K562 (cell line): ENCODE data around the gene COL7A1. TPM values are rescaled to one million over a fixed set of nuclear protein-coding genes. Genes with fewer than 3 reads are reported as not detected.

Experiments
- ATAC-seq: fragments of 200-7000 bp; cut with Tn5 transposase; 3 replicates; pipeline ENCODE4 v1.9.1; 2020; ENCODE audit warnings: moderate library complexity
- BruUV-seq: library from RNA; stranded (reverse); fragments of 400-500 nt; replicated peaks from 2 replicates; lab custom pipeline; 2021; lab: Mats Ljungman, UMichigan
- CTCF ChIA-PET: fragments of 300-600 bp; formaldehyde crosslinking; extraction: SDS; loops from one replicate; lab custom pipeline; 2021; ENCODE audit warnings: low intra/inter-chr PET ratio; lab: Yijun Ruan, JAX
- POLR2A ChIA-PET: fragments of 300-600, 350-650 bp; sonication (Branson Sonifier 250); formaldehyde crosslinking; extraction: SDS; loops from one replicate; lab custom pipeline; 2021; ENCODE audit warnings: antibody characterized with exemption, inconsistent platforms; lab: Yijun Ruan, JAX
- DNase-seq, 4 experiments: peaks; one replicate each; pipeline versions ENCODE4 v3.0.0 to v3.0.0-alpha.2; 2011 to 2018; ENCODE audit warnings: low spot score in 3 of 4, mixed read lengths in 3 of 4; ENCODE audit errors: extremely low read depth in 1 of 4
- FAIRE-seq: peaks from 2 replicates; lab custom pipeline; 2011; peaks lifted over from hg19 to GRCh38; lab: Jason Lieb, UNC
- H2AFZ ChIP-seq: 2 replicates; pipeline ENCODE4 v1.6.0; 2011; ENCODE audit warnings: low read depth, low read length, control low read depth, inconsistent platforms
- H3K27ac ChIP-seq: fragments of 200-600 bp; 3 replicates; pipeline ENCODE4 v1.8.0; 2011; ENCODE audit warnings: low read depth, mild to moderate bottlenecking, control low read depth, inconsistent platforms, low read length, moderate library complexity, mixed read lengths; ENCODE audit errors: extremely low read depth
- H3K27me3 ChIP-seq, 2 experiments: fragments of 300-600 bp in 1 of 2; 2 replicates in 1 of 2; 3 replicates in 1 of 2; pipeline versions ENCODE4 v1.6.0 to v1.8.0; 2011; ENCODE audit warnings: inconsistent platforms in 2 of 2, low read length in 2 of 2, mild to moderate bottlenecking in 1 of 2, mixed read lengths in 1 of 2, moderate library complexity in 1 of 2; ENCODE audit not compliant: control insufficient read depth in 2 of 2, insufficient read depth in 2 of 2
- H3K36me3 ChIP-seq: fragments of 300-600 bp; 3 replicates; pipeline ENCODE4 v1.8.0; 2011; ENCODE audit warnings: mild to moderate bottlenecking, low read length, inconsistent platforms; ENCODE audit not compliant: control insufficient read depth, insufficient read depth
- H3K4me1 ChIP-seq, 2 experiments: fragments of 200-600 bp in 1 of 2; replicated peaks in 1 of 2; 2 replicates in 1 of 2; 3 replicates in 1 of 2; pipeline versions ENCODE4 v1.5.1 to v1.8.0; 2011; ENCODE audit warnings: inconsistent platforms in 2 of 2, low read length in 2 of 2, mild to moderate bottlenecking in 1 of 2, mixed read lengths in 1 of 2, moderate library complexity in 1 of 2; ENCODE audit not compliant: control insufficient read depth in 2 of 2, insufficient read depth in 2 of 2
- H3K4me2 ChIP-seq: 2 replicates; pipeline ENCODE4 v1.6.1; 2011; ENCODE audit warnings: low read length, control low read depth, inconsistent platforms, mixed read lengths; ENCODE audit not compliant: insufficient read depth
- H3K4me3 ChIP-seq: fragments of 200-600 bp; sonication (generic), shearing (Covaris generic); 2 replicates; pipeline ENCODE4 v1.5.1; 2016; ENCODE audit warnings: control low read depth, inconsistent platforms
- H3K79me2 ChIP-seq: fragments of 200-600 bp; 3 replicates; pipeline ENCODE4 v1.8.0; 2011; ENCODE audit warnings: low read length, inconsistent platforms; ENCODE audit not compliant: control insufficient read depth, insufficient read depth
- H3K9ac ChIP-seq, 2 experiments: 2 replicates each; pipeline versions ENCODE4 v1.6.0 to v1.6.1; 2011; ENCODE audit warnings: low read depth in 2 of 2, low read length in 2 of 2, control low read depth in 1 of 2, inconsistent platforms in 1 of 2, mild to moderate bottlenecking in 1 of 2, mixed read lengths in 1 of 2; ENCODE audit not compliant: insufficient read depth in 1 of 2
- H3K9me1 ChIP-seq: one replicate; pipeline ENCODE4 v1.6.0; 2011; ENCODE audit warnings: inconsistent platforms, mild to moderate bottlenecking, low read length, moderate library complexity; ENCODE audit not compliant: control insufficient read depth, insufficient read depth
- H3K9me3 ChIP-seq: replicated peaks from 2 replicates; pipeline ENCODE4 v1.5.1; 2011; ENCODE audit warnings: low read depth, low read length, inconsistent platforms; ENCODE audit not compliant: control insufficient read depth, insufficient read depth
- H4K20me1 ChIP-seq: replicated peaks from 2 replicates; pipeline ENCODE4 v1.6.1; 2011; ENCODE audit warnings: low read length, inconsistent platforms, mixed read lengths; ENCODE audit not compliant: control insufficient read depth, insufficient read depth
- ADNP ChIP-seq: fragments of 200-800 bp; sonication (Bioruptor generic); IDR thresholded peaks from 2 replicates; pipeline ENCODE4 v1.6.1; 2016; ENCODE audit warnings: missing genetic modification characterization, missing compliant biosample characterization
- BCOR ChIP-seq: fragments of 450-650 bp; IDR thresholded peaks from 2 replicates; pipeline ENCODE4 v1.6.1; 2016
- CHD1 ChIP-seq: fragments of 200-600 bp; sonication (generic); IDR thresholded peaks from one replicate; pipeline ENCODE4 v1.6.1; 2012; ENCODE audit warnings: mild to moderate bottlenecking, moderate library complexity, low read length, inconsistent platforms
- FOXA3 ChIP-seq, 2 experiments: fragments of 450-650 bp in 1 of 2; sonication (generic) in 1 of 2; formaldehyde crosslinking; IDR thresholded peaks in 1 of 2; conservative IDR thresholded peaks in 1 of 2; 2 replicates each; pipeline versions ENCODE4 v1.4.0 to v1.8.0; 2020 to 2022; ENCODE audit warnings: mild to moderate bottlenecking in 2 of 2, missing genetic modification reagents in 1 of 2
- FOXJ3 ChIP-seq: sonication (generic); formaldehyde crosslinking; IDR thresholded peaks from 2 replicates; pipeline ENCODE4 v1.4.0; 2020; ENCODE audit warnings: mild to moderate bottlenecking, missing genetic modification reagents
- GABPA ChIP-seq: fragments of 200-800 bp; sonication (Bioruptor generic); conservative IDR thresholded peaks from 2 replicates; pipeline ENCODE4 v1.6.1; 2016; ENCODE audit warnings: low read depth, missing genetic modification characterization, missing compliant biosample characterization
- KDM1A ChIP-seq, 2 experiments: fragments of 450-650 bp; IDR thresholded peaks; 2 replicates each; pipeline ENCODE4 v1.6.1; 2016; ENCODE audit warnings: mild to moderate bottlenecking in 2 of 2
- KDM5B ChIP-seq: fragments of 200-600 bp; sonication (generic); IDR thresholded peaks from 2 replicates; pipeline ENCODE4 v1.6.1; 2012; ENCODE audit warnings: low read depth, mild to moderate bottlenecking, moderate library complexity, low read length, control low read depth, inconsistent platforms; ENCODE audit not compliant: insufficient replicate concordance
- KHSRP ChIP-seq: fragments of 450-650 bp; IDR thresholded peaks from 2 replicates; pipeline ENCODE4 v1.6.1; 2017
- MAZ ChIP-seq, 2 experiments: fragments of 450-650 bp in 1 of 2; sonication (generic) in 1 of 2; formaldehyde crosslinking; IDR thresholded peaks in 1 of 2; conservative IDR thresholded peaks in 1 of 2; 2 replicates each; pipeline versions ENCODE4 v1.4.0 to v1.5.0; 2020; ENCODE audit warnings: mild to moderate bottlenecking in 1 of 2, missing genetic modification reagents in 1 of 2
- NR2F6 ChIP-seq: fragments of 450-650 bp; formaldehyde crosslinking; IDR thresholded peaks from 2 replicates; pipeline ENCODE4 v1.4.0; 2020; ENCODE audit warnings: mild to moderate bottlenecking
- PHF8 ChIP-seq: fragments of 200-600 bp; sonication (generic); IDR thresholded peaks from 2 replicates; pipeline ENCODE4 v1.6.1; 2012; ENCODE audit warnings: mixed run types, mild to moderate bottlenecking, inconsistent platforms, low read length, moderate library complexity, borderline replicate concordance
- RBM25 ChIP-seq: fragments of 200-400 bp; formaldehyde crosslinking; IDR thresholded peaks from 2 replicates; pipeline ENCODE4 v1.6.1; 2018; ENCODE audit warnings: low read length, low read depth, moderate library complexity; ENCODE audit not compliant: severe bottlenecking
- RNF2 ChIP-seq: sonication (generic); IDR thresholded peaks from 2 replicates; pipeline ENCODE4 v1.6.1; 2016
- SMARCA5 ChIP-seq: fragments of 450-650 bp; IDR thresholded peaks from 2 replicates; pipeline ENCODE4 v1.6.1; 2016
- ZBTB1 ChIP-seq: sonication (generic); formaldehyde crosslinking; IDR thresholded peaks from 2 replicates; pipeline ENCODE4 v1.8.1; 2023; ENCODE audit warnings: missing genetic modification reagents, low read depth, mild to moderate bottlenecking, borderline replicate concordance
- ZBTB7A ChIP-seq: IDR thresholded peaks from 2 replicates; pipeline ENCODE4 v1.6.1; 2011; ENCODE audit warnings: low read depth, mild to moderate bottlenecking, low read length, moderate library complexity, borderline replicate concordance; ENCODE audit not compliant: control insufficient read depth
- ZFP36 ChIP-seq: fragments of 150-350 bp; IDR thresholded peaks from 2 replicates; pipeline ENCODE4 v1.6.1; 2018; ENCODE audit warnings: low read length, low read depth; ENCODE audit not compliant: partially characterized antibody
- ZNF583 ChIP-seq: fragments of 250-450 bp; sonication (Bioruptor Pico); IDR thresholded peaks from 2 replicates; pipeline ENCODE4 v1.4.0; 2020
- WGBS: fragments of 100-300 bp; shearing (Covaris generic); methylation state at CpG from one replicate; pipeline ENCODE4 v1.1.6; 2016; ENCODE audit warnings: low coverage, mixed read lengths; ENCODE audit not compliant: insufficient coverage; ENCODE audit errors: missing lambda C conversion rate; 5-methylcytosine and 5-hydroxymethylcytosine counted together
- in situ Hi-C: fragments of 300-500 bp; cut with MboI; formaldehyde crosslinking; loops from 4 replicates; pipeline ENCODE4 v1.15.0; 2018; ENCODE audit warnings: inconsistent platforms, mixed read lengths
- intact Hi-C: fragments of 100-400 bp; cut with micrococcal nuclease; formaldehyde crosslinking; loops from 2 replicates; pipeline ENCODE4 v1.14.2; 2022
- polyA plus RNA-seq, 8 experiments: library from polyadenylated mRNA; depleted of rRNA in 4 of 8; stranded (reverse) in 5 of 8; unstranded in 3 of 8; fragments of >200 nt; fragmentation: Nextera tagmentation in 2 of 8; fragmentation: Illumina TruSeq in 1 of 8; extraction: Ambion mirVana in 2 of 8; extraction: Trizol in 1 of 8; gene quantifications; 2 replicates each; pipeline versions ENCODE4 v1.2.1 to v1.2.3, GENCODE V29; 2011 to 2014; ENCODE audit warnings: inconsistent platforms in 1 of 8, missing spikeins in 1 of 8
- total RNA-seq, 7 experiments: library from RNA; depleted of rRNA in 6 of 7; stranded (reverse); fragments of >200 nt in 6 of 7; fragmentation: Illumina TruSeq in 2 of 7; extraction: Trizol in 2 of 7; gene quantifications; 2 replicates each; pipeline versions ENCODE4 v1.2.1 to v1.2.3, GENCODE V29; 2011 to 2021; ENCODE audit warnings: low replicate concordance in 1 of 7
- TF ChIP-seq, protein P1 (sequence below), 2 experiments: fragments of 450-650 bp; conservative IDR thresholded peaks; 2 replicates each; pipeline ENCODE4 v1.6.1; 2017; ENCODE audit warnings: mild to moderate bottlenecking in 2 of 2, moderate library complexity in 2 of 2

Gene COL7A1
- total and polyA plus RNA-seq, 9 of the 15 experiments (the other 6 are each of a cell fraction or from before 2014, with no cell fraction given): 0.09 to 0.66 (median 0.35) TPM; not detected in 3

DNA sequence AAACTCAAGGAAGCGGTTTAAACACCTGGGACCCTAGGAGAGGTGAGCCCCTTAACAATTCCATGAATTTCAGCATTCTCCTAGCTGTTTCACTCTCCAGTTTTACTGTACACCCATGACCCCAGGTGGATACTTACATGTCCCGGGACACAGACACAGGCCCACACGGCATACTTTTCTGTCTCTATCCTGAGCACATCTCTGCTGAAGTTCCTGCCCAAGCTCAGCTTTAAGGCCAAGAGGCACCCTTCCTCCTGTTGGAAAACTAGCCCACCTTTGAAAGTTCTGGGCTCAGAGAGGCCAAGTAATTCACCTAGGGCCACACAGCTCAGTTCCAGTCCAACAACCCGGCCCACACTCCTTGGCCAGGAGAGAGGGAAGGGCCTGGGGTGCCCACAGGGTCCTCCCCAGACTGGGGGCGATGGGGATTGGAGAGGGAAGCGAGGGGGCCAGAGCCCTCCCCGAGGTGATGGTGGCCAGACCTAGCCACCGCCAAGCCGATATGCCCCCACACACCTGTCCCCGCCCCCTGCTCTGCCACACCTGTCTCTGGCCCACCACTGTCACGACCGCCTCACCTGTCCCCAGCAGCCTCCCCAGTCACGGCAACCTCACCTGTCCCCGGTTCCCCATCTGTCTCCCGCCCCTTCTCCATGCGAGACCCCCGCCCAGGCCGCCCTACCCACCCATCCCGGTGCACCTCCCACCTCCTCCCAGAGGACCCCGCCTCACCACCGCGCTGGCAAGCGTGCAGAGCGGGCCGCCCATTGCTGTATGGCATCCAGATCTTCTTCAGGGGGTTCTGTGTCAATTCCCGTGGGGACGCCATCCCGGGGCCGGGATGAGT is 39.0 kb downstream of the COL7A1 start:
- Histone ChIP-seq H3K79me2 (peaks cover 50% of the 10 kb centered on the region), H3K27ac (peak overlapping the region; percentile 69), H3K9me1 (peaks cover 11% of the 10 kb centered on the region), H3K4me1 (peaks cover 46 to 57% of the 10 kb centered on the region in 2 experiments), H4K20me1 (0 out of 2 replicates have a peak, but pooled peaks cover 6% of the 10 kb centered on the region), H3K36me3 (peaks cover 26% of the 10 kb centered on the region; the same call in 2 of the 3 replicates), H3K4me2 (peak overlapping the region; percentile 84), H3K27me3 (no peaks in the 10 kb centered on the region), H3K4me3 (peak overlapping the region; percentile 61), H3K9me3 (no peaks in the 10 kb centered on the region), H3K9ac (peak overlapping the region; percentile 71 to 85), H2AFZ (peak overlapping the region; percentile 51; the same call in 1 of the 2 replicates)
- intact Hi-C loops: loop anchor here (1.0 to 10.0 kb wide), 4 partner anchors 81 to 281 kb away; partner anchors contain the start of genes ATRIP and SLC26A6
- CTCF ChIA-PET: no interaction called here
- ATAC-seq (no peak), DNase-seq (peak in 2 of 4 experiments; percentile 5 to 29), FAIRE-seq (no peak)
- TSS peak; percentile 53 for BruUV-seq
- WGBS: 4% methylated on average over 11 of the region's 29 CpGs
- in situ Hi-C loops: loop anchor here (5.0 kb wide), 1 partner anchor 89 kb away; a partner anchor contains a TSS
- POLR2A ChIA-PET: interaction anchor here (0.6 to 1.2 kb wide), 4 partner anchors 41 to 282 kb away, joined by 3 read pairs; no protein-coding TSS in a partner anchor
- peak; percentile 33; the same call in 1 of the 2 replicates for TF ChIP-seq SMARCA5
- peak in 1 of 2 experiments; percentile 41; a peak in 2 of 4 replicates for TF ChIP-seq KDM1A (IDR thresholded peaks at IDR 0.05)
- peak; percentile 73 for TF ChIP-seq ZFP36
- TF ChIP-seq FOXJ3 (CRISPR knock-in tag): no peak
- no peak for TF ChIP-seq KHSRP
- no peak for TF ChIP-seq GABPA (tag)
- peak; percentile 47; the same call in 1 of the 2 replicates for TF ChIP-seq ZBTB7A
- TF ChIP-seq FOXA3 (CRISPR knock-in tag; conservative IDR thresholded peaks at IDR 0.05 in 1 of 2, IDR thresholded peaks at IDR 0.05 in 1 of 2): no peak
- no peak for TF ChIP-seq ZNF583 (CRISPR knock-in tag)
- TF ChIP-seq MAZ (CRISPR knock-in tag; conservative IDR thresholded peaks at IDR 0.05 in 1 of 2, IDR thresholded peaks at IDR 0.05 in 1 of 2): 0 out of 4 replicates have a peak, but pooled peaks of 1 of the 2 experiments have one; percentile 13
- TF ChIP-seq CHD1: peak; percentile 57
- no peak for TF ChIP-seq ZBTB1
- TF ChIP-seq, protein P1, sequence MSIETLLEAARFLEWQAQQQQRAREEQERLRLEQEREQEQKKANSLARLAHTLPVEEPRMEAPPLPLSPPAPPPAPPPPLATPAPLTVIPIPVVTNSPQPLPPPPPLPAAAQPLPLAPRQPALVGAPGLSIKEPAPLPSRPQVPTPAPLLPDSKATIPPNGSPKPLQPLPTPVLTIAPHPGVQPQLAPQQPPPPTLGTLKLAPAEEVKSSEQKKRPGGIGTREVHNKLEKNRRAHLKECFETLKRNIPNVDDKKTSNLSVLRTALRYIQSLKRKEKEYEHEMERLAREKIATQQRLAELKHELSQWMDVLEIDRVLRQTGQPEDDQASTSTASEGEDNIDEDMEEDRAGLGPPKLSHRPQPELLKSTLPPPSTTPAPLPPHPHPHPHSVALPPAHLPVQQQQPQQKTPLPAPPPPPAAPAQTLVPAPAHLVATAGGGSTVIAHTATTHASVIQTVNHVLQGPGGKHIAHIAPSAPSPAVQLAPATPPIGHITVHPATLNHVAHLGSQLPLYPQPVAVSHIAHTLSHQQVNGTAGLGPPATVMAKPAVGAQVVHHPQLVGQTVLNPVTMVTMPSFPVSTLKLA (conservative IDR thresholded peaks at IDR 0.05): no peak
- TF ChIP-seq RNF2: no peak
- TF ChIP-seq BCOR: peak; percentile 81
- TF ChIP-seq KDM5B: peak; percentile 70
- TF ChIP-seq NR2F6 (CRISPR knock-in tag): no peak
- peak; percentile 47; the same call in 1 of the 2 replicates for TF ChIP-seq ADNP
- TF ChIP-seq RBM25: peak; percentile 77
- TF ChIP-seq PHF8: peak; percentile 37; the same call in 1 of the 2 replicates
